ENCODE data around the gene CFAP20.

DNA sequence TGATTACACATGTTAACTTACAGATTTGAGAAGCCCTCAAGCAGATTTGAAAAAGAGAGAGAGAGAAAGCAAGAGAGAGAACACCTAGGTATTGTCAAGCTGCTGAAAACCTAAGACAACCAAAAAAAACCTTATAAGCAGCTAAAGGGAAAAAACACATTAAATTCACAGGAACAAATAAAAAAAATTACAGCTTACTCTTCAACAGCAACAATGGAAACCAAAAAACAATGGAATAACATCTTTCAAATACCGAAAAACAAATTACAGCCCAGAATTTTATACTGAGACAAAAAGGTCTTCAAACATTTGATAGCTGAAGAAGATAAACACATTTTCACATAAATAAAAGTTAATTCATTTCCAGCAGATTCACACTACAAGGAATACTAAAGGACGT lies 8.4 kb upstream of the CFAP20 start:
- TF ChIP-seq EP300 (IDR thresholded peaks at IDR 0.05; ENCODE audit: borderline replicate concordance): no peak
- TF ChIP-seq RAD21 (IDR thresholded peaks at IDR 0.05; ENCODE audit: low read depth): no peak
- no peak for TF ChIP-seq NFIC (IDR thresholded peaks at IDR 0.05)
- TF ChIP-seq TEAD4 (IDR thresholded peaks at IDR 0.05): no peak
- no peak for TF ChIP-seq EGR1 (IDR thresholded peaks at IDR 0.05)

All from Ishikawa (cell line).